IMR-90 (cell line): ENCODE measurements around the gene TMEM82.

Experiments used
- BHLHE40 ChIP-seq: fragments of 150-350 bp; IDR thresholded peaks from 2 replicates; pipeline ENCODE4 v1.6.1; 2016; ENCODE audit warnings: mild to moderate bottlenecking, low read depth, low read length
- CEBPB ChIP-seq: IDR thresholded peaks from 2 replicates; pipeline ENCODE4 v1.6.1; 2012; ENCODE audit warnings: low read depth, low read length, improper control_type of control experiment
- MAFK ChIP-seq: IDR thresholded peaks from 2 replicates; pipeline ENCODE4 v1.6.1; 2012; ENCODE audit warnings: low read depth, low read length, improper control_type of control experiment
- MAZ ChIP-seq: IDR thresholded peaks from 2 replicates; pipeline ENCODE4 v1.6.1; 2012; ENCODE audit warnings: low read depth, mild to moderate bottlenecking, low read length, improper control_type of control experiment, moderate library complexity, borderline replicate concordance
- MXI1 ChIP-seq: IDR thresholded peaks from 2 replicates; pipeline ENCODE4 v1.6.1; 2012; ENCODE audit warnings: low read depth, mild to moderate bottlenecking, low read length, moderate library complexity, borderline replicate concordance
- POLR2A ChIP-seq: IDR thresholded peaks from 2 replicates; pipeline ENCODE4 v1.6.1; 2012; ENCODE audit warnings: mild to moderate bottlenecking, low read depth, low read length
- RAD21 ChIP-seq: IDR thresholded peaks from 2 replicates; pipeline ENCODE4 v1.6.1; 2012; ENCODE audit warnings: low read length, improper control_type of control experiment
- RFX5 ChIP-seq: IDR thresholded peaks from 2 replicates; pipeline ENCODE4 v1.8.0; 2012; ENCODE audit warnings: low read depth, mild to moderate bottlenecking, low read length, moderate library complexity
- TF ChIP-seq, protein P1 (sequence below): conservative IDR thresholded peaks from 2 replicates; pipeline ENCODE4 v1.5.1; 2012; ENCODE audit warnings: mild to moderate bottlenecking, low read depth, low read length, improper control_type of control experiment
- TF ChIP-seq, protein P2 (sequence below): fragments of 150-350 bp; IDR thresholded peaks from 2 replicates; pipeline ENCODE4 v1.6.1; 2017; ENCODE audit warnings: mild to moderate bottlenecking, antibody characterized with exemption, low read length, low read depth
- TF ChIP-seq, protein P3 (sequence below): fragments of 150-350 bp; IDR thresholded peaks from 2 replicates; pipeline ENCODE4 v1.6.1; 2016; ENCODE audit warnings: low read depth, mild to moderate bottlenecking, low read length, moderate library complexity, borderline replicate concordance

DNA sequence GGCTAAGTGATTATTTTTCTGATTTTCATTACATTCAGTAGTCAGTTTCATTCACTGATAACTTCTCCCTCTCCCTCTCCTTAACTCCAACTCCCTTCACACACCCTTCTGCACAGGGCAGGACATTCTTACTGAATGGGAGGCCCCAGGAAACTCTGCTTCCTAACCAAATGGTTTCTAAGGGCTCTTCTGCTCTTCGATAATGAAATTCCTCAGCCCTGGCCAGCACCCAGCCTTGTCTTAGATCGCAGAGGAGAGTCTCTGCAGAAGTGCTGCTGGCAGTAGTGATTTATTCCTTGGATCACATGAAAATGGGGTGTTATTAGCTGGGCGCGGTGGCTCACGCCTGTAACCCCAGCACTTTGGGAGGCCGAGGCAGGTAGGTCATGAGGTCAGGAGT is 41.8 kb upstream of the TMEM82 start:
- TF ChIP-seq RFX5 (no peak), POLR2A (no peak), CEBPB (no peak), MXI1 (no peak), MAFK (no peak), RAD21 (no peak), MAZ (no peak), BHLHE40 (no peak)
- TF ChIP-seq, protein P1, sequence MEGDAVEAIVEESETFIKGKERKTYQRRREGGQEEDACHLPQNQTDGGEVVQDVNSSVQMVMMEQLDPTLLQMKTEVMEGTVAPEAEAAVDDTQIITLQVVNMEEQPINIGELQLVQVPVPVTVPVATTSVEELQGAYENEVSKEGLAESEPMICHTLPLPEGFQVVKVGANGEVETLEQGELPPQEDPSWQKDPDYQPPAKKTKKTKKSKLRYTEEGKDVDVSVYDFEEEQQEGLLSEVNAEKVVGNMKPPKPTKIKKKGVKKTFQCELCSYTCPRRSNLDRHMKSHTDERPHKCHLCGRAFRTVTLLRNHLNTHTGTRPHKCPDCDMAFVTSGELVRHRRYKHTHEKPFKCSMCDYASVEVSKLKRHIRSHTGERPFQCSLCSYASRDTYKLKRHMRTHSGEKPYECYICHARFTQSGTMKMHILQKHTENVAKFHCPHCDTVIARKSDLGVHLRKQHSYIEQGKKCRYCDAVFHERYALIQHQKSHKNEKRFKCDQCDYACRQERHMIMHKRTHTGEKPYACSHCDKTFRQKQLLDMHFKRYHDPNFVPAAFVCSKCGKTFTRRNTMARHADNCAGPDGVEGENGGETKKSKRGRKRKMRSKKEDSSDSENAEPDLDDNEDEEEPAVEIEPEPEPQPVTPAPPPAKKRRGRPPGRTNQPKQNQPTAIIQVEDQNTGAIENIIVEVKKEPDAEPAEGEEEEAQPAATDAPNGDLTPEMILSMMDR = no peak
- TF ChIP-seq, protein P2, sequence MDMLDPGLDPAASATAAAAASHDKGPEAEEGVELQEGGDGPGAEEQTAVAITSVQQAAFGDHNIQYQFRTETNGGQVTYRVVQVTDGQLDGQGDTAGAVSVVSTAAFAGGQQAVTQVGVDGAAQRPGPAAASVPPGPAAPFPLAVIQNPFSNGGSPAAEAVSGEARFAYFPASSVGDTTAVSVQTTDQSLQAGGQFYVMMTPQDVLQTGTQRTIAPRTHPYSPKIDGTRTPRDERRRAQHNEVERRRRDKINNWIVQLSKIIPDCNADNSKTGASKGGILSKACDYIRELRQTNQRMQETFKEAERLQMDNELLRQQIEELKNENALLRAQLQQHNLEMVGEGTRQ = no peak
- TF ChIP-seq, protein P3, sequence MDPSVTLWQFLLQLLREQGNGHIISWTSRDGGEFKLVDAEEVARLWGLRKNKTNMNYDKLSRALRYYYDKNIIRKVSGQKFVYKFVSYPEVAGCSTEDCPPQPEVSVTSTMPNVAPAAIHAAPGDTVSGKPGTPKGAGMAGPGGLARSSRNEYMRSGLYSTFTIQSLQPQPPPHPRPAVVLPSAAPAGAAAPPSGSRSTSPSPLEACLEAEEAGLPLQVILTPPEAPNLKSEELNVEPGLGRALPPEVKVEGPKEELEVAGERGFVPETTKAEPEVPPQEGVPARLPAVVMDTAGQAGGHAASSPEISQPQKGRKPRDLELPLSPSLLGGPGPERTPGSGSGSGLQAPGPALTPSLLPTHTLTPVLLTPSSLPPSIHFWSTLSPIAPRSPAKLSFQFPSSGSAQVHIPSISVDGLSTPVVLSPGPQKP = no peak
